B cell (primary cell): ENCODE measurements around the gene OR2F2. TPM values are rescaled to one million over a fixed set of nuclear protein-coding genes. Genes with fewer than 3 reads are reported as not detected.

Source experiments
- ATAC-seq: fragments of 200-7000 bp; cut with Tn5 transposase; one replicate; pipeline ENCODE4 v1.10.0; 2021; ENCODE audit warnings: low read depth, mild to moderate bottlenecking, moderate number of reproducible peaks, moderate library complexity
- CTCF ChIA-PET: fragments of 350-600 bp; sonication (Branson Sonifier 250); formaldehyde crosslinking; loops from one replicate; lab custom pipeline; 2021; ENCODE audit warnings: antibody characterized with exemption, inconsistent platforms; lab: Charles Lee
- POLR2A ChIA-PET: fragments of 350-600 bp; sonication (Branson Sonifier 250); formaldehyde crosslinking; loops from one replicate; lab custom pipeline; 2021; ENCODE audit warnings: antibody characterized with exemption; lab: Charles Lee
- DNase-seq: peaks from one replicate; pipeline ENCODE4 v3.0.0; 2013
- H2AFZ ChIP-seq: 2 replicates; pipeline ENCODE4 v1.6.1; 2012; ENCODE audit warnings: mild to moderate bottlenecking, low read depth, low read length; ENCODE audit not compliant: insufficient read depth, poor library complexity, severe bottlenecking
- H3K27ac ChIP-seq, 2 donors: 1 replicate in 1 of 2; 2 replicates in 1 of 2; pipeline ENCODE4 v1.5.1; 2012 to 2013; ENCODE audit warnings: low read length in 2 of 2, mild to moderate bottlenecking in 2 of 2, moderate library complexity in 1 of 2
- H3K27me3 ChIP-seq, 4 experiments: fragments of 200-600 bp in 1 of 4; sonication (generic) in 1 of 4; replicated peaks in 1 of 4; 1 replicate in 2 of 4; 2 replicates in 2 of 4; pipeline versions ENCODE4 v1.6.1 to v1.7.0; 2013 to 2016; ENCODE audit warnings: low read length in 3 of 4, mild to moderate bottlenecking in 2 of 4, mixed read lengths in 1 of 4, moderate library complexity in 1 of 4; ENCODE audit not compliant: insufficient read depth in 4 of 4, control insufficient read depth in 3 of 4; ENCODE audit errors: control extremely low read depth in 1 of 4
- H3K36me3 ChIP-seq, 2 experiments: replicated peaks in 1 of 2; 1 replicate in 1 of 2; 2 replicates in 1 of 2; pipeline versions ENCODE4 v1.6.1 to v1.7.1; 2013; ENCODE audit warnings: low read length in 1 of 2; ENCODE audit not compliant: insufficient read depth in 2 of 2, control insufficient read depth in 1 of 2; ENCODE audit errors: control extremely low read depth in 1 of 2, extremely low read depth in 1 of 2
- H3K4me1 ChIP-seq, 2 donors: fragments of 200-600 bp in 1 of 2; sonication (generic) in 1 of 2; 1 replicate in 1 of 2; 2 replicates in 1 of 2; pipeline versions ENCODE4 v1.5.1 to v1.6.1; 2013 to 2017; ENCODE audit warnings: low read length in 2 of 2; ENCODE audit not compliant: control insufficient read depth in 2 of 2, insufficient read depth in 2 of 2
- H3K4me2 ChIP-seq: replicated peaks from 2 replicates; pipeline ENCODE3; 2012; ENCODE audit warnings: mild to moderate bottlenecking, low read depth, low read length; ENCODE audit not compliant: poor library complexity, severe bottlenecking
- H3K4me3 ChIP-seq, 5 experiments: fragments of 200-600 bp in 1 of 5; sonication (generic) in 1 of 5; 1 replicate in 3 of 5; 2 replicates in 2 of 5; pipeline versions ENCODE4 v1.5.1 to v1.7.0; 2011 to 2016; ENCODE audit warnings: low read length in 4 of 5, mild to moderate bottlenecking in 4 of 5, low read depth in 2 of 5, control low read depth in 1 of 5, moderate library complexity in 1 of 5; ENCODE audit not compliant: insufficient read depth in 1 of 5; ENCODE audit errors: control extremely low read depth in 1 of 5, extremely low read depth in 1 of 5
- H3K79me2 ChIP-seq: fragments of 200-600 bp; sonication (generic); one replicate; pipeline ENCODE4 v1.6.0; 2016; ENCODE audit warnings: low read length; ENCODE audit not compliant: control insufficient read depth, insufficient read depth
- H3K9ac ChIP-seq: fragments of 200-600 bp; sonication (generic); 2 replicates; pipeline ENCODE4 v1.6.1; 2017; ENCODE audit warnings: mild to moderate bottlenecking, low read length, moderate library complexity
- H3K9me3 ChIP-seq, 3 donors: one replicate each; pipeline versions ENCODE4 v1.6.1 to v1.7.1; 2013; ENCODE audit warnings: low read length in 2 of 3; ENCODE audit not compliant: control insufficient read depth in 2 of 3, insufficient read depth in 1 of 3; ENCODE audit errors: control extremely low read depth in 1 of 3
- H4K20me1 ChIP-seq: 2 replicates; pipeline ENCODE4 v1.6.0; 2012; ENCODE audit warnings: mild to moderate bottlenecking, low read length; ENCODE audit not compliant: insufficient read depth, control insufficient read depth, poor library complexity, severe bottlenecking
- H3K27ac Mint-ChIP-seq: one replicate; pipeline ENCODE4 v1.8.0; 2021; ENCODE audit warnings: mixed read lengths
- H3K27me3 Mint-ChIP-seq: one replicate; pipeline ENCODE4 v1.8.0; 2021; ENCODE audit warnings: mixed read lengths
- H3K4me1 Mint-ChIP-seq: one replicate; pipeline ENCODE4 v1.8.0; 2021; ENCODE audit warnings: mixed read lengths
- H3K4me3 Mint-ChIP-seq: one replicate; pipeline ENCODE4 v1.8.0; 2021; ENCODE audit warnings: mixed read lengths
- H3K9me3 Mint-ChIP-seq: one replicate; pipeline ENCODE4 v1.8.0; 2022; ENCODE audit warnings: mixed read lengths; ENCODE audit not compliant: insufficient read depth
- CTCF ChIP-seq: fragments of 200-600 bp; IDR thresholded peaks from one replicate; pipeline ENCODE4 v1.8.0; 2022; ENCODE audit warnings: antibody characterized with exemption, mild to moderate bottlenecking
- EZH2 ChIP-seq: IDR thresholded peaks from 2 replicates; pipeline ENCODE4 v1.6.1; 2012; ENCODE audit warnings: borderline replicate concordance, low read depth, mild to moderate bottlenecking, moderate library complexity, low read length; ENCODE audit not compliant: insufficient read depth, poor library complexity, severe bottlenecking
- WGBS: methylation state at CpG from one replicate; pipeline ENCODE4 v1.1.5; 2013; ENCODE audit warnings: missing lambda C conversion rate; ENCODE audit not compliant: insufficient coverage; 5-methylcytosine and 5-hydroxymethylcytosine counted together
- intact Hi-C: fragments of 100-400 bp; cut with micrococcal nuclease; formaldehyde crosslinking; loops from one replicate; pipeline ENCODE4 v1.10.0; 2022
- polyA plus RNA-seq: library from polyadenylated mRNA; depleted of rRNA; stranded (reverse); fragments of >200 nt; gene quantifications from 2 replicates; pipeline ENCODE4 v1.2.3, GENCODE V29; 2012
- total RNA-seq, 2 donors: library from RNA; stranded (reverse); fragments of 120-200 nt in 1 of 2; gene quantifications; 1 replicate in 1 of 2; 2 replicates in 1 of 2; pipeline versions ENCODE4 v1.2.3 to v1.2.4, GENCODE V29; 2013 to 2022

OR2F2 gene
- total and polyA plus RNA-seq, 2 donors (not counting 1 experiment from before 2014, with no cell fraction given): not detected

DNA sequence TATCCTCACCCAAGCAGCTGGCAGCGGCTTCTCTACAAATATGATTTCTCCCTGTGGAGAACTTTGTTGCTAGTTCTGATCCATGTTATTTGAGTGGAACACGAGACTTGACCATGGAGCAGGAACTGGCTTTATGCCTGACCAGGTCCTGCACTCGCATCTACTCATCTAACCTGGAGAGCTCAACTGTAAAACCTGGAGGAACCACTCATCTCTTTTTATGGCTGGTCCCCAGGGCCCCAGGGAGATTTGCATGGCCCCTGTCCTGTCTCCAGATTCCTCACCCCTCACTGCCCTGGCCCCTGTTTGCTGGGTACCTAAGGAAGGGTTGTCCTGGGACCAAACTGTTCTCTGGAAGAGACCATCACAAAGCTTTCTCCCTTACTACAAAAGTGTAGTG, 49.1 kb upstream of the OR2F2 start:
- ChIA-PET CTCF (interaction anchor here (1.0 kb wide), 1 partner anchor 14 kb away, joined by 3 read pairs; no protein-coding TSS in a partner anchor), POLR2A (no interaction called here)

GRCh38 chr7:143886826-143887477, 48.1 kb upstream of the OR2F2 start:
- Histone ChIP-seq H3K36me3 (no peaks in the 10 kb centered on the region), H4K20me1 (peaks cover 38% of the 10 kb centered on the region), H3K4me3 (no peak overlapping the region), H3K27me3 (peaks cover 0 to 41% (median 34%) of the 10 kb centered on the region in 4 experiments), H2AFZ (no peak overlapping the region), H3K9ac (no peak overlapping the region), H3K9me3 (peaks cover 0 to 12% (median 0%) of the 10 kb centered on the region in 3 donors), H3K27ac (no peak overlapping the region), H3K4me2 (no peak overlapping the region), H3K79me2 (peaks cover 12% of the 10 kb centered on the region), H3K4me1 (peaks cover 22 to 33% of the 10 kb centered on the region in 2 donors)
- intact Hi-C loops: no loop called here
- ChIA-PET POLR2A (no interaction called here), CTCF (no interaction called here)
- no peak for DNase-seq
- no peak for ATAC-seq
- H3K27me3 Mint-ChIP-seq: peaks cover 33% of the 10 kb centered on the region
- H3K27ac Mint-ChIP-seq: no peak overlapping the region
- TF ChIP-seq CTCF (no peak), EZH2 (no peak)
- H3K9me3 Mint-ChIP-seq: peaks cover 9% of the 10 kb centered on the region
- no peak overlapping the region for H3K4me3 Mint-ChIP-seq
- peaks cover 32% of the 10 kb centered on the region for H3K4me1 Mint-ChIP-seq
- 100% methylated on average over 2 of the region's 6 CpGs for WGBS

More for the DNA sequence above, 49.1 kb upstream of the OR2F2 start:
- 33% methylated on average over 1 of the region's 3 CpGs for WGBS
- H3K27ac Mint-ChIP-seq: no peak overlapping the region
- Histone ChIP-seq H2AFZ (no peak overlapping the region), H3K9me3 (peaks cover 0 to 12% (median 0%) of the 10 kb centered on the region in 3 donors), H3K27me3 (peaks cover 0 to 46% (median 34%) of the 10 kb centered on the region in 4 experiments), H3K4me3 (no peak overlapping the region), H3K36me3 (no peaks in the 10 kb centered on the region), H4K20me1 (peaks cover 38% of the 10 kb centered on the region), H3K27ac (no peak overlapping the region), H3K79me2 (peaks cover 12% of the 10 kb centered on the region), H3K4me2 (peak overlapping the region; percentile 7), H3K4me1 (peaks cover 22 to 33% of the 10 kb centered on the region in 2 donors), H3K9ac (no peak overlapping the region)
- no peak for TF ChIP-seq EZH2
- H3K27me3 Mint-ChIP-seq: peaks cover 40% of the 10 kb centered on the region
- H3K4me3 Mint-ChIP-seq: peak overlapping the region; percentile 32
- DNase-seq (no peak), ATAC-seq (no peak)
- intact Hi-C loops: no loop called here
- peaks cover 32% of the 10 kb centered on the region for H3K4me1 Mint-ChIP-seq
- peaks cover 5% of the 10 kb centered on the region for H3K9me3 Mint-ChIP-seq
